ENCODE results near the gene RNF20.
"Not testable (repeated sequence)": the region's sequence is repeated elsewhere in the genome, so short reads cannot be mapped to it uniquely, and the experiment has no call there.

Gene RNF20

GRCh38 chr9:101533334-101534204, at the start of gene RNF20:
Gene RNF20 (plus strand): TSS chr9:101533853. CDS start chr9:101535424, 1,571 bp downstream.
- peak; percentile 98 for DNase-seq

- no peak for DNase-seq
Observed at GRCh38 chr9:101484046-101484445, 49.6 kb upstream of the RNF20 start.

GRCh38 chr9:101485924-101486692, 47.5 kb upstream of the RNF20 start:
- peak; percentile 65 to 84 for DNase-seq

- DNase-seq: peak; percentile 80 to 89
Observed at GRCh38 chr9:101486693-101487442, 46.8 kb upstream of the RNF20 start.

GRCh38 chr9:101487443-101487840, 46.2 kb upstream of the RNF20 start:
- peak in 1 of 2 experiments; percentile 62 for DNase-seq

GRCh38 chr9:101495810-101496209, 37.8 kb upstream of the RNF20 start:
- DNase-seq: no peak

- no peak for DNase-seq
Observed at GRCh38 chr9:101498323-101498722, 35.3 kb upstream of the RNF20 start.

- DNase-seq: no peak
Observed at GRCh38 chr9:101504188-101504587, 29.5 kb upstream of the RNF20 start.

- DNase-seq: no peak
Observed at GRCh38 chr9:101508211-101508610, 25.4 kb upstream of the RNF20 start.

GRCh38 chr9:101509572-101509971, 24.1 kb upstream of the RNF20 start:
- DNase-seq: no peak

GRCh38 chr9:101510459-101510858, 23.2 kb upstream of the RNF20 start:
- DNase-seq: no peak

- DNase-seq: no peak
Observed at GRCh38 chr9:101511009-101511408, 22.6 kb upstream of the RNF20 start.

- DNase-seq: no peak
Observed at GRCh38 chr9:101512116-101512515, 21.5 kb upstream of the RNF20 start.

GRCh38 chr9:101513351-101513750, 20.3 kb upstream of the RNF20 start:
- DNase-seq: no peak

GRCh38 chr9:101514071-101514470, 19.6 kb upstream of the RNF20 start:
- no peak for DNase-seq

GRCh38 chr9:101516655-101517054, 17.0 kb upstream of the RNF20 start:
- DNase-seq: no peak

- DNase-seq: not testable (repeated sequence)
Observed at GRCh38 chr9:101518489-101518888, 15.2 kb upstream of the RNF20 start.

GRCh38 chr9:101524371-101524770, 9.3 kb upstream of the RNF20 start:
- no peak for DNase-seq

- no peak for DNase-seq
Observed at GRCh38 chr9:101527066-101527465, 6.6 kb upstream of the RNF20 start.

GRCh38 chr9:101528015-101528414, 5.6 kb upstream of the RNF20 start:
- DNase-seq: no peak

GRCh38 chr9:101530076-101530711, 3.5 kb upstream of the RNF20 start:
- DNase-seq: peak; percentile 56 to 75

- no peak for DNase-seq
Observed at GRCh38 chr9:101536351-101536750, 2.7 kb downstream of the RNF20 start.

- no peak for DNase-seq
Observed at GRCh38 chr9:101536938-101537337, 3.3 kb downstream of the RNF20 start.

All from NCI-H2081 (cell line).